SK-N-SH treated with all-trans-retinoic acid at 6 μM for 48 hours (cell line): ENCODE data around the gene IPO7.

Source experiments
- ATAC-seq: fragments of 200-7000 bp; cut with Tn5 transposase; 3 replicates; pipeline ENCODE4 v1.9.1; 2020; ENCODE audit warnings: mild to moderate bottlenecking, moderate library complexity
- ARNTL ChIP-seq: fragments of 450-650 bp; formaldehyde crosslinking; IDR thresholded peaks from 2 replicates; pipeline ENCODE4 v1.5.0; 2020; ENCODE audit warnings: low read depth, mild to moderate bottlenecking, moderate library complexity, borderline replicate concordance
- BACH2 ChIP-seq: fragments of 250-450 bp; sonication (Bioruptor Pico); IDR thresholded peaks from 2 replicates; pipeline ENCODE4 v1.9.0; 2021; ENCODE audit warnings: mild to moderate bottlenecking, borderline replicate concordance
- CSDC2 ChIP-seq: fragments of 250-450 bp; sonication (Bioruptor Pico); IDR thresholded peaks from 2 replicates; pipeline ENCODE4 v1.5.0; 2020; ENCODE audit warnings: mild to moderate bottlenecking, moderate library complexity
- CSRNP3 ChIP-seq: fragments of 250-450 bp; sonication (Bioruptor Pico); IDR thresholded peaks from 2 replicates; pipeline ENCODE4 v1.5.1; 2021; ENCODE audit warnings: mild to moderate bottlenecking, moderate library complexity
- ESRRG ChIP-seq: fragments of 250-450 bp; sonication (Bioruptor Pico); IDR thresholded peaks from 2 replicates; pipeline ENCODE4 v1.6.1; 2021; ENCODE audit warnings: mild to moderate bottlenecking
- GLIS3 ChIP-seq: fragments of 250-450 bp; sonication (Bioruptor Pico); IDR thresholded peaks from 2 replicates; pipeline ENCODE4 v1.5.0; 2020; ENCODE audit warnings: mild to moderate bottlenecking, moderate library complexity
- ISL1 ChIP-seq: fragments of 250-450 bp; sonication (Bioruptor Pico); IDR thresholded peaks from 2 replicates; pipeline ENCODE4 v2.1.2; 2022; ENCODE audit warnings: mild to moderate bottlenecking, moderate library complexity
- OSR1 ChIP-seq: fragments of 250-450 bp; sonication (Bioruptor Pico); IDR thresholded peaks from 2 replicates; pipeline ENCODE4 v1.8.0; 2022; ENCODE audit warnings: moderate library complexity, mild to moderate bottlenecking, inconsistent platforms
- POU6F1 ChIP-seq: fragments of 250-450 bp; sonication (Bioruptor Pico); IDR thresholded peaks from 2 replicates; pipeline ENCODE4 v1.8.0; 2021; ENCODE audit warnings: low read depth, mild to moderate bottlenecking, moderate library complexity, borderline replicate concordance
- PPARA ChIP-seq: fragments of 250-450 bp; sonication (Bioruptor Pico); IDR thresholded peaks from 2 replicates; pipeline ENCODE4 v1.5.0; 2020; ENCODE audit warnings: mild to moderate bottlenecking, borderline replicate concordance
- RARB ChIP-seq: fragments of 250-450 bp; sonication (Bioruptor Pico); IDR thresholded peaks from 2 replicates; pipeline ENCODE4 v1.8.0; 2021; ENCODE audit warnings: mild to moderate bottlenecking, moderate library complexity
- SNAI2 ChIP-seq: fragments of 250-450 bp; sonication (Bioruptor Pico); IDR thresholded peaks from 2 replicates; pipeline ENCODE4 v1.5.0; 2020; ENCODE audit warnings: mild to moderate bottlenecking, moderate library complexity
- TCF4 ChIP-seq: fragments of 250-450 bp; sonication (Bioruptor Pico); IDR thresholded peaks from 2 replicates; pipeline ENCODE4 v1.8.0; 2021; ENCODE audit warnings: mild to moderate bottlenecking, moderate library complexity, borderline replicate concordance
- TSHZ2 ChIP-seq: fragments of 250-450 bp; sonication (Bioruptor Pico); IDR thresholded peaks from 2 replicates; pipeline ENCODE4 v1.5.0; 2020; ENCODE audit warnings: mild to moderate bottlenecking, moderate library complexity
- ZC3H10 ChIP-seq: fragments of 250-450 bp; sonication (Bioruptor Pico); IDR thresholded peaks from 2 replicates; pipeline ENCODE4 v1.5.1; 2021; ENCODE audit warnings: mild to moderate bottlenecking, moderate library complexity
- ZFP3 ChIP-seq: fragments of 250-450 bp; sonication (Bioruptor Pico); IDR thresholded peaks from 2 replicates; pipeline ENCODE4 v1.5.0; 2020; ENCODE audit warnings: mild to moderate bottlenecking, moderate library complexity
- ZFP30 ChIP-seq: fragments of 450-650 bp; formaldehyde crosslinking; IDR thresholded peaks from 2 replicates; pipeline ENCODE4 v1.5.0; 2022; ENCODE audit warnings: mild to moderate bottlenecking, moderate library complexity
- ZNF565 ChIP-seq: fragments of 450-650 bp; formaldehyde crosslinking; conservative IDR thresholded peaks from 2 replicates; pipeline ENCODE4 v1.5.0; 2020; ENCODE audit warnings: low read depth, mild to moderate bottlenecking, moderate library complexity
- ZNF70 ChIP-seq: fragments of 450-650 bp; formaldehyde crosslinking; IDR thresholded peaks from 2 replicates; pipeline ENCODE4 v1.5.0; 2020; ENCODE audit warnings: mild to moderate bottlenecking, moderate library complexity
- ZNF8 ChIP-seq: fragments of 450-650 bp; formaldehyde crosslinking; IDR thresholded peaks from 2 replicates; pipeline ENCODE4 v1.5.0; 2020; ENCODE audit warnings: mild to moderate bottlenecking, moderate library complexity

Gene IPO7

GRCh38 chr11:9367551-9367950, 16.9 kb upstream of the IPO7 start:
- peak; percentile 40 for TF ChIP-seq ISL1 (CRISPR knock-in tag)
- no peak for TF ChIP-seq CSRNP3 (CRISPR knock-in tag)
- TF ChIP-seq POU6F1 (CRISPR knock-in tag) = no peak
- no peak for TF ChIP-seq ARNTL
- TF ChIP-seq, all 23 proteins: peak for 1
- no peak for ATAC-seq

GRCh38 chr11:9377036-9377435, 7.4 kb upstream of the IPO7 start:
- no peak for TF ChIP-seq OSR1 (CRISPR knock-in tag)
- no peak for TF ChIP-seq ZFP3 (CRISPR knock-in tag)
- TF ChIP-seq TSHZ2 (CRISPR knock-in tag) = no peak
- no peak for TF ChIP-seq GLIS3 (CRISPR knock-in tag)
- no peak for TF ChIP-seq SNAI2 (CRISPR knock-in tag)
- TF ChIP-seq BACH2 (CRISPR knock-in tag) = no peak
- TF ChIP-seq PPARA = no peak
- TF ChIP-seq ZNF8 (CRISPR knock-in tag) = no peak
- TF ChIP-seq CSRNP3 (CRISPR knock-in tag) = no peak
- no peak for TF ChIP-seq ZC3H10 (CRISPR knock-in tag)
- no peak for TF ChIP-seq TCF4 (CRISPR knock-in tag)
- no peak for TF ChIP-seq ZFP30 (CRISPR knock-in tag)

GRCh38 chr11:9379041-9379440, 5.4 kb upstream of the IPO7 start:
- TF ChIP-seq ESRRG (CRISPR knock-in tag) (no peak), ZNF8 (CRISPR knock-in tag) (no peak), TSHZ2 (CRISPR knock-in tag) (no peak), RARB (CRISPR knock-in tag) (no peak)
- no peak for ATAC-seq

More at GRCh38 chr11:9377036-9377435, 7.4 kb upstream of the IPO7 start:
- ATAC-seq = no peak

- no peak for ATAC-seq
- TF ChIP-seq ARNTL = no peak
- TF ChIP-seq ZNF565 (CRISPR knock-in tag) = no peak
- no peak for TF ChIP-seq ESRRG (CRISPR knock-in tag)
- no peak for TF ChIP-seq ZNF70 (CRISPR knock-in tag)
- TF ChIP-seq TSHZ2 (CRISPR knock-in tag) = no peak
- TF ChIP-seq ZFP3 (CRISPR knock-in tag) = no peak
- TF ChIP-seq CSDC2 (CRISPR knock-in tag) = no peak
- TF ChIP-seq ZFP30 (CRISPR knock-in tag) = no peak
- TF ChIP-seq GLIS3 (CRISPR knock-in tag) = no peak
- TF ChIP-seq CSRNP3 (CRISPR knock-in tag) = no peak
- no peak for TF ChIP-seq SNAI2 (CRISPR knock-in tag)
These were observed 3.7 kb upstream of the IPO7 start for GRCh38 chr11:9380773-9381172.
